Measurements from ENCODE around the gene ECD. TPM values are rescaled to one million over a fixed set of nuclear protein-coding genes. Genes with fewer than 3 reads are reported as not detected.

The ECD gene
- polyA plus RNA-seq, 1 of the 3 experiments (the other 2 are of a cell fraction): 21.4 TPM

DNA sequence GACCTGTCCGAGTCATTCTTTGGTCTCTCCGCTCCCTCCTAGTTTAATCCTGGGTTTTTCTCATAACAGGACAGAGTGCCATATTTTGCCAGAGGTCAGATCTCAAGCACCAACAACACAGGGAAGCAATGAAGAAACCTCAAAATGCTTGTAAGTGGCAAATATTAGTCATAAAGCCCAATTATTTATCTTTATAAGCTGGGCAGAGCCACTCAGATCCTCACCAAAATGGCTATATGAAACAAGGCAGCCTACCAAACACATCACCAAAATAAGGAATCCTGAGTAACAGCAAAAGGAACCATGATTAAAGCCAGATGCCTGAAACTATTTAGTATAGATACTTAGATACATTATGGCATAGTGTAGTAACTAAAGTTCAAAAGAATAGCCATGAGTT lies 4.7 kb downstream of the ECD start:
- peaks cover 9% of the 10 kb centered on the region for H4K20me1 ChIP-seq (ENCODE audit: insufficient read depth)
- ChIA-PET POLR2A (no interaction called here), CTCF (interaction anchor here (1.3 kb wide), 1 partner anchor 27 kb away, joined by 3 read pairs; no protein-coding TSS in a partner anchor)
- no peak overlapping the region for H3K4me2 ChIP-seq
- no peak overlapping the region for H3K4me3 ChIP-seq (ENCODE audit: low read depth in 2 of 2, low read length in 1 of 2)
- DNase-seq: no peak
- H3K27me3 ChIP-seq (ENCODE audit: insufficient read depth): no peaks in the 10 kb centered on the region
- H3K4me1 ChIP-seq (ENCODE audit: control insufficient read depth in 1 of 2, insufficient read depth in 2 of 2, low read depth in 1 of 2, low read length in 1 of 2): no peaks in the 10 kb centered on the region; a peak in 1 of 4 replicates
- no peaks in the 10 kb centered on the region for H3K9me3 ChIP-seq
- peak overlapping the region in 1 of 2 experiments; percentile 48; a peak in 1 of 4 replicates for H3K27ac ChIP-seq (ENCODE audit: low read depth in 2 of 2, low read length in 1 of 2)
- WGBS (ENCODE audit: low lambda C conversion rate): 100% methylated on average over 2 of the region's 2 CpGs
- no peaks in the 10 kb centered on the region for H3K9me2 ChIP-seq
- H3F3A ChIP-seq (replicated peaks; ENCODE audit: insufficient read depth): peaks cover 33% of the 10 kb centered on the region
- peaks cover 92% of the 10 kb centered on the region for H3K79me2 ChIP-seq (ENCODE audit: insufficient read depth)
- peaks cover 32 to 58% of the 10 kb centered on the region in 2 experiments for H3K36me3 ChIP-seq (replicated peaks in 1 of 2; ENCODE audit: control insufficient read depth in 1 of 2, insufficient read depth in 2 of 2, low read length in 1 of 2)
- H3K9ac ChIP-seq: no peak overlapping the region
- TF ChIP-seq PBX3 (IDR thresholded peaks at IDR 0.05) (no peak), RAD21 (IDR thresholded peaks at IDR 0.05; ENCODE audit: low read length) (no peak), CHD2 (IDR thresholded peaks at IDR 0.05; ENCODE audit: low read length, partially characterized antibody) (no peak), USF2 (IDR thresholded peaks at IDR 0.05; ENCODE audit: borderline replicate concordance, low read depth, low read length) (no peak), JUND (IDR thresholded peaks at IDR 0.05) (no peak)
- no peak overlapping the region for H2AFZ ChIP-seq (ENCODE audit: low read depth)

GRCh38 chr10:73161662-73162061 lies 6.1 kb downstream of the ECD start:
- CTCF ChIA-PET: no interaction called here
- POLR2A ChIA-PET: no interaction called here
- Histone ChIP-seq H3K4me3 (ENCODE audit: low read depth in 2 of 2, low read length in 1 of 2) (no peak overlapping the region), H3K79me2 (ENCODE audit: insufficient read depth) (peaks cover 94% of the 10 kb centered on the region), H3K36me3 (replicated peaks in 1 of 2; ENCODE audit: control insufficient read depth in 1 of 2, insufficient read depth in 2 of 2, low read length in 1 of 2) (peaks cover 34 to 65% of the 10 kb centered on the region in 2 experiments), H3K9me2 (no peaks in the 10 kb centered on the region), H3K9ac (no peak overlapping the region), H3K4me2 (no peak overlapping the region), H4K20me1 (ENCODE audit: insufficient read depth) (peaks cover 9% of the 10 kb centered on the region), H3F3A (replicated peaks; ENCODE audit: insufficient read depth) (peaks cover 36% of the 10 kb centered on the region), H3K27ac (ENCODE audit: low read depth in 2 of 2, low read length in 1 of 2) (no peak overlapping the region), H3K27me3 (ENCODE audit: insufficient read depth) (no peaks in the 10 kb centered on the region), H2AFZ (ENCODE audit: low read depth) (no peak overlapping the region), H3K9me3 (no peaks in the 10 kb centered on the region), H3K4me1 (ENCODE audit: control insufficient read depth in 1 of 2, insufficient read depth in 2 of 2, low read depth in 1 of 2, low read length in 1 of 2) (no peaks in the 10 kb centered on the region; a peak in 1 of 4 replicates)
- WGBS (ENCODE audit: low lambda C conversion rate): 90% methylated on average over 3 of the region's 3 CpGs
- TF ChIP-seq, protein P1, sequence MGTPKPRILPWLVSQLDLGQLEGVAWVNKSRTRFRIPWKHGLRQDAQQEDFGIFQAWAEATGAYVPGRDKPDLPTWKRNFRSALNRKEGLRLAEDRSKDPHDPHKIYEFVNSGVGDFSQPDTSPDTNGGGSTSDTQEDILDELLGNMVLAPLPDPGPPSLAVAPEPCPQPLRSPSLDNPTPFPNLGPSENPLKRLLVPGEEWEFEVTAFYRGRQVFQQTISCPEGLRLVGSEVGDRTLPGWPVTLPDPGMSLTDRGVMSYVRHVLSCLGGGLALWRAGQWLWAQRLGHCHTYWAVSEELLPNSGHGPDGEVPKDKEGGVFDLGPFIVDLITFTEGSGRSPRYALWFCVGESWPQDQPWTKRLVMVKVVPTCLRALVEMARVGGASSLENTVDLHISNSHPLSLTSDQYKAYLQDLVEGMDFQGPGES (IDR thresholded peaks at IDR 0.05; ENCODE audit: low read depth, low read length): no peak
- no peak for DNase-seq

DNA sequence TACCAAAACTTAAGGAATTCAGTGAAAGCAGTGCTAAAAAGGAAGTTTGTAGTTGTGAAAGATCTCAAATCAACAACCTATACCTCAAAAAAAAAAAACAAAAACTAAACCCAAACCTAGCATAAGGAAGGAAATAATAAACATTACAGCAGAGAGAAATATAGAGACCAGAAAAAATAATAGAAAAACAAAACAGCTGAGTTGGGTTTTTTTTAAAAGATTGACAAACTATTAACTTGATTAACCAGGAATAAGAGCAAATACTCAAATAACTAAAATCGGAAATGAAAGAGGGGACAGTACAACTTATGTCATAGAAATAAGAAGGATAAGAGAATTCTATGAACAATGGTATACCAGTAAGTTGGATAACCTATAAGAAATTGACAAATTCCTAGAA lies 6.7 kb downstream of the ECD start:
- 98% methylated on average over 1 of the region's 1 CpG for WGBS (ENCODE audit: low lambda C conversion rate)

More for the DNA sequence above, 6.7 kb downstream of the ECD start:
- Histone ChIP-seq H3K36me3 (replicated peaks in 1 of 2; ENCODE audit: control insufficient read depth in 1 of 2, insufficient read depth in 2 of 2, low read length in 1 of 2) (peaks cover 39 to 67% of the 10 kb centered on the region in 2 experiments), H2AFZ (ENCODE audit: low read depth) (no peak overlapping the region), H3F3A (replicated peaks; ENCODE audit: insufficient read depth) (peaks cover 33% of the 10 kb centered on the region), H3K27ac (ENCODE audit: low read depth in 2 of 2, low read length in 1 of 2) (no peak overlapping the region), H3K9me2 (no peaks in the 10 kb centered on the region), H3K27me3 (ENCODE audit: insufficient read depth) (no peaks in the 10 kb centered on the region), H3K9ac (no peak overlapping the region), H3K4me1 (ENCODE audit: control insufficient read depth in 1 of 2, insufficient read depth in 2 of 2, low read depth in 1 of 2, low read length in 1 of 2) (no peaks in the 10 kb centered on the region; a peak in 1 of 4 replicates), H3K4me3 (ENCODE audit: low read depth in 2 of 2, low read length in 1 of 2) (no peak overlapping the region), H3K4me2 (no peak overlapping the region), H4K20me1 (ENCODE audit: insufficient read depth) (peaks cover 9% of the 10 kb centered on the region), H3K9me3 (no peaks in the 10 kb centered on the region), H3K79me2 (ENCODE audit: insufficient read depth) (peaks cover 91% of the 10 kb centered on the region)
- no peak for DNase-seq
- TF ChIP-seq TEAD4 (IDR thresholded peaks at IDR 0.05; ENCODE audit: borderline replicate concordance, insufficient read depth): no peak
- TF ChIP-seq USF2 (IDR thresholded peaks at IDR 0.05; ENCODE audit: borderline replicate concordance, low read depth, low read length): no peak
- TF ChIP-seq POLR2AphosphoS5 (IDR thresholded peaks at IDR 0.05; ENCODE audit: low read depth, low read length): no peak
- no peak for TF ChIP-seq NFIC (IDR thresholded peaks at IDR 0.05; ENCODE audit: borderline replicate concordance)
- TF ChIP-seq TAF1 (IDR thresholded peaks at IDR 0.05; ENCODE audit: borderline replicate concordance, low read depth, low read length): no peak
- no peak for TF ChIP-seq RFX5 (IDR thresholded peaks at IDR 0.05; ENCODE audit: low read length)
- no peak for TF ChIP-seq YY1 (IDR thresholded peaks at IDR 0.05; ENCODE audit: low read depth)
- no peak for TF ChIP-seq EP300 (IDR thresholded peaks at IDR 0.05; ENCODE audit: borderline replicate concordance in 1 of 2, low read depth in 1 of 2, low read length in 1 of 2)
- no peak for TF ChIP-seq RAD21 (IDR thresholded peaks at IDR 0.05; ENCODE audit: low read length)
- no peak for TF ChIP-seq SMC3 (IDR thresholded peaks at IDR 0.05; ENCODE audit: low read depth, low read length)
- TF ChIP-seq NRF1 (IDR thresholded peaks at IDR 0.05; ENCODE audit: low read depth, low read length): no peak
- no peak for TF ChIP-seq PBX3 (IDR thresholded peaks at IDR 0.05)
- POLR2A ChIA-PET: no interaction called here
- CTCF ChIA-PET: no interaction called here
